Transverse colon (tissue), 4 donors: Measurements from ENCODE around the gene SDK1. TPM values are rescaled to one million over a fixed set of nuclear protein-coding genes. Genes with fewer than 3 reads are reported as not detected.

Source experiments
- DNase-seq: peaks from one replicate; pipeline ENCODE4 v3.0.0-alpha.2; 2019
- H3K27ac ChIP-seq, 4 donors: fragments of 200-600 bp; sonication (generic); 2 replicates each; pipeline ENCODE4 v1.5.1; 2016 to 2018; ENCODE audit warnings: inconsistent platforms in 4 of 4
- H3K27me3 ChIP-seq: fragments of 200-600 bp; sonication (generic); 2 replicates; pipeline ENCODE4 v1.5.1; 2017; ENCODE audit warnings: inconsistent platforms
- H3K36me3 ChIP-seq, 4 donors: fragments of 200-600 bp; sonication (generic); 2 replicates each; pipeline ENCODE4 v1.5.1; 2017 to 2019; ENCODE audit warnings: inconsistent platforms in 4 of 4
- H3K4me1 ChIP-seq, 4 donors: fragments of 200-600 bp; sonication (generic); 2 replicates each; pipeline ENCODE4 v1.5.1; 2017 to 2020; ENCODE audit warnings: inconsistent platforms in 4 of 4
- H3K4me3 ChIP-seq, 4 donors: fragments of 200-600 bp; sonication (generic); 1 replicate in 1 of 4; 2 replicates in 3 of 4; pipeline versions ENCODE4 v1.5.1 to v1.6.1; 2017 to 2019; ENCODE audit warnings: inconsistent platforms in 4 of 4
- H3K9me3 ChIP-seq, 2 donors: fragments of 200-600 bp; sonication (generic); 2 replicates each; pipeline ENCODE4 v1.5.1; 2017 to 2019; ENCODE audit warnings: inconsistent platforms in 2 of 2
- EP300 ChIP-seq: sonication (generic); formaldehyde crosslinking; IDR thresholded peaks from one replicate; pipeline ENCODE4 v1.6.1; 2017; ENCODE audit warnings: antibody characterized with exemption, low read depth
- POLR2A ChIP-seq: fragments of 450-650 bp; IDR thresholded peaks from one replicate; pipeline ENCODE4 v1.6.1; 2016; ENCODE audit warnings: antibody characterized with exemption, mild to moderate bottlenecking, moderate library complexity
- POLR2AphosphoS5 ChIP-seq, 3 donors: sonication (generic); formaldehyde crosslinking; IDR thresholded peaks; one replicate each; pipeline ENCODE4 v1.6.1; 2016; ENCODE audit warnings: antibody characterized with exemption in 3 of 3
- WGBS, 2 donors: methylation state at CpG; one replicate each; pipeline ENCODE4 v1.1.5; 2018; ENCODE audit warnings: low coverage in 1 of 2; 5-methylcytosine and 5-hydroxymethylcytosine counted together
- in situ Hi-C, 4 donors: fragments of 200-750 bp; cut with MboI; loops; one replicate each; pipeline versions ENCODE4 v1.15.0 to v1.15.1; 2017; ENCODE audit warnings: low sequenced_read_pairs in 3 of 4, low pct_ligation_motif_present in 1 of 4, low pct_unique_long_range_greater_than_20kb in 1 of 4
- intact Hi-C: fragments of 100-400 bp; cut with DNase I; formaldehyde crosslinking; loops from one replicate; pipeline ENCODE4 v1.15.1; 2023; ENCODE audit warnings: low total_unique reads
- total RNA-seq, 4 donors: library from RNA; depleted of rRNA; stranded (reverse); fragments of >200 nt; gene quantifications; one replicate each; pipeline ENCODE4 v1.1.0, GENCODE V29; 2016
- TF ChIP-seq, protein P1 (sequence below), 5 experiments: fragments of 200-600 bp in 3 of 5; fragments of 450-650 bp in 2 of 5; sonication (generic) in 3 of 5; IDR thresholded peaks; 1 replicate in 2 of 5; 2 replicates in 3 of 5; pipeline ENCODE4 v1.5.1; 2016 to 2017; ENCODE audit warnings: antibody characterized with exemption in 5 of 5, inconsistent platforms in 3 of 5, mild to moderate bottlenecking in 2 of 5, moderate library complexity in 1 of 5

The SDK1 gene
- total RNA-seq, 4 donors from 2014 or later, result 4.0 to 8.6 (median 5.4) TPM

DNA sequence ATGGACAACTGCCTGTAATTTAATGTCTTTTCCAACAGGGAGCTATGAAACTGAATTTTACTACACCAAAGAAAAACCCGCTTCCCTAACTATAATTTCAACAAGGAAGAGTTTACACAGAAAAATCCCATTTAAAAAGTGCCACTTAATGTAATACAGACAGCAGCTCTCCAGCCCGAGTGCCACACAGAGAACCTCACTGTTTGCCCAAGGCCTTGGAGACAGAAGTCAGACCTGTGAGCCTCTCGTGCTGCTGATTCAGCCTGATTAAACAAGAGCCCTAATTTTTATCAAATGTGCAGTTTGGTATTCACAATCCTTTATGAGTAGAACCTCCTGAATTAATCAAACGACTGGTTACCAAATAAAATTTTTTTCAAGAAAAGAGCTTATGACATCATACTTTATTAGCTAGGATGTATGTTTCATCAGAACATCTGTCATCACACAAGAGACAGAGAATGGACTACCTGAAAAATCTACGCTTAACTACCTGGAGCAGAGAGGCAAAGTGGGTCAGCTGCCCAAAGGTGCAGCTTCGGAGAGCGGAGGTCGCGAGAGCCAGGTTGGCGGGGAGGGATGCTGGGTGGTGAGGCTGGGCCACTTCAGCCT is 543.6 kb downstream of the SDK1 start:
- WGBS, 2 donors, result 74 to 90% methylated on average over 4 to 10 of the region's 10 CpGs
- Histone ChIP-seq H3K27ac (no peak overlapping the region), H3K27me3 (no peaks in the 10 kb centered on the region), H3K4me3 (no peak overlapping the region), H3K9me3 (no peaks in the 10 kb centered on the region), H3K4me1 (no peaks in the 10 kb centered on the region), H3K36me3 (no peaks in the 10 kb centered on the region)
- TF ChIP-seq EP300, result no peak
- TF ChIP-seq POLR2AphosphoS5 (IDR thresholded peaks at IDR 0.05), result no peak
- TF ChIP-seq POLR2A, result no peak
- TF ChIP-seq, protein P1, sequence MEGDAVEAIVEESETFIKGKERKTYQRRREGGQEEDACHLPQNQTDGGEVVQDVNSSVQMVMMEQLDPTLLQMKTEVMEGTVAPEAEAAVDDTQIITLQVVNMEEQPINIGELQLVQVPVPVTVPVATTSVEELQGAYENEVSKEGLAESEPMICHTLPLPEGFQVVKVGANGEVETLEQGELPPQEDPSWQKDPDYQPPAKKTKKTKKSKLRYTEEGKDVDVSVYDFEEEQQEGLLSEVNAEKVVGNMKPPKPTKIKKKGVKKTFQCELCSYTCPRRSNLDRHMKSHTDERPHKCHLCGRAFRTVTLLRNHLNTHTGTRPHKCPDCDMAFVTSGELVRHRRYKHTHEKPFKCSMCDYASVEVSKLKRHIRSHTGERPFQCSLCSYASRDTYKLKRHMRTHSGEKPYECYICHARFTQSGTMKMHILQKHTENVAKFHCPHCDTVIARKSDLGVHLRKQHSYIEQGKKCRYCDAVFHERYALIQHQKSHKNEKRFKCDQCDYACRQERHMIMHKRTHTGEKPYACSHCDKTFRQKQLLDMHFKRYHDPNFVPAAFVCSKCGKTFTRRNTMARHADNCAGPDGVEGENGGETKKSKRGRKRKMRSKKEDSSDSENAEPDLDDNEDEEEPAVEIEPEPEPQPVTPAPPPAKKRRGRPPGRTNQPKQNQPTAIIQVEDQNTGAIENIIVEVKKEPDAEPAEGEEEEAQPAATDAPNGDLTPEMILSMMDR (IDR thresholded peaks at IDR 0.05), result no peak
- in situ Hi-C loops (no loop called here), intact Hi-C loops (no loop called here)
- DNase-seq, result no peak

DNA sequence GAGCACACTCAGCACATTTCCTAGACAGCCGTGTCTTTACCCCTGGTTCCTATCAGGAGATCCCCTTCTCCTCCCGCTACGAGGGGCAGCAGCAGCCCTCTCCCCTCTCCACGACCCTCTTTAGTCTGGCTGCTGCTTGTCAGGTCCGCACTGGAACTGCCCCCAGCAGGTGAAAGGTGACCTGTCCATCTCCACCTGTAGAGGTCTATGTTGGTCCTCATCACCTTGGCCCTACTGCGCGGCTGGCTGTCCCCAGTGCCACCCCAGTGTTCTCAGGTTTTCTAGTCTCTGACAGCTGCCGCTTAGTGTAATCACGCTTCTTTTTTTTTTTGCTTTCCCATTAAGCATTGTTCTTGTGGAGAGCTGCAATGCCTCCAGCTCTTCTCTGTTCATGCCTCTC is 545.7 kb downstream of the SDK1 start:
- Histone ChIP-seq H3K27ac (no peak overlapping the region), H3K4me1 (no peaks in the 10 kb centered on the region), H3K4me3 (no peak overlapping the region), H3K27me3 (no peaks in the 10 kb centered on the region), H3K36me3 (no peaks in the 10 kb centered on the region), H3K9me3 (no peaks in the 10 kb centered on the region)
- no peak for DNase-seq
- 80% methylated on average over 3 to 9 of the region's 9 CpGs for WGBS, 2 donors
- in situ Hi-C loops, result no loop called here
- TF ChIP-seq POLR2A (no peak), POLR2AphosphoS5 (IDR thresholded peaks at IDR 0.05) (no peak), EP300 (no peak)
- TF ChIP-seq, protein P1 (IDR thresholded peaks at IDR 0.05), result no peak
- intact Hi-C loops, result no loop called here

DNA sequence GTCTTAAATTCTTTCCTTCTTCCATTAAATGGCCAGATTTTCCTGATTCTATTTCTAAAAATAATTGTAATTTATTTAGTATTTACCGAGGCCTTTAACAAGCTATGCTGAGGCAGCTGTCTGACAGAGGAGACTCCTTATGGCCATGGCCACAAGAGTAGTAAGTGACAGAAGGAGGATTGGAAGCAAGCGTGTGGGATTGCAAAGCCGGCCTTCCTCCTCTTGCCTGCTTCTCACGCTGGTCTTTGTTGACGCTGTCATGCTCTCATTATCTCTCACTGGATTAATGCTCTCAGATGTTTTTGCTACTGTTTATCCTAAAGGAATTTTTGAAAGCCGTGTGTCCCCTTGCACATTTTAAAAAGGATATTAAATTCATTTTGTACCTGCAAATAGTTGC is 546.3 kb downstream of the SDK1 start:
- Histone ChIP-seq H3K27me3 (no peaks in the 10 kb centered on the region), H3K27ac (no peak overlapping the region), H3K4me1 (no peaks in the 10 kb centered on the region), H3K4me3 (no peak overlapping the region), H3K9me3 (no peaks in the 10 kb centered on the region), H3K36me3 (no peaks in the 10 kb centered on the region)
- in situ Hi-C loops, result no loop called here
- no peak for TF ChIP-seq POLR2A
- TF ChIP-seq EP300, result no peak
- no peak for TF ChIP-seq POLR2AphosphoS5 (IDR thresholded peaks at IDR 0.05)
- TF ChIP-seq, protein P1 (IDR thresholded peaks at IDR 0.05), result no peak
- intact Hi-C loops, result no loop called here
- 77 to 87% methylated on average over 6 of the region's 6 CpGs for WGBS, 2 donors
- no peak for DNase-seq

DNA sequence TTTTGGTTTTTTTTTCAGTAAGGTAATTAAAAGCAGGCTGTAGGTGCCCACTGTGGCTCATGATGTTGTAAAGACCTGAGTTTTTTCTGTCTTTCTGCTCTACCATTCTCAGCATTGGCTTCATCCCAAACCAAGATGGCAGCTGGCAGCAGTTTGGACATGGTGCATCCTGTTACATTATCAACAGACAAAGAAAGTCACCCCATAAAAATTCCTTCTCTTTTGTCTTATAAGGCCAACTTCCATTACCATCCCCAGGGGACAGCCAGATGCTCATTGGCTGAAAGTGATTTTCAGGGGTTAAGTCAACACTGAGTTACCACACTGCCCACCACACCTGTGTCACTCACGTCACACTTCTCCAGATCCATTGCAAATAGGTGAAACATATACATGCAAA is 558.4 kb downstream of the SDK1 start:
- Histone ChIP-seq H3K4me1 (peaks cover 0 to 7% (median 0%) of the 10 kb centered on the region in 4 donors), H3K4me3 (no peak overlapping the region), H3K36me3 (no peaks in the 10 kb centered on the region), H3K9me3 (no peaks in the 10 kb centered on the region), H3K27me3 (no peaks in the 10 kb centered on the region), H3K27ac (no peak overlapping the region)
- TF ChIP-seq EP300 (no peak), POLR2AphosphoS5 (IDR thresholded peaks at IDR 0.05) (no peak), POLR2A (no peak)
- TF ChIP-seq, protein P1 (IDR thresholded peaks at IDR 0.05), result no peak
- intact Hi-C loops (no loop called here), in situ Hi-C loops (no loop called here)
- WGBS, 2 donors, result 86 to 100% methylated on average over 1 of the region's 1 CpG
- DNase-seq, result no peak
